Measurements from ENCODE around the gene HOXA2.

HOXA2 gene

GRCh38 chr7:27144781-27145164, 42.3 kb upstream of the HOXA2 start:
- Histone ChIP-seq H3K4me3 (ENCODE audit: low read length) (no peak overlapping the region), H3K9ac (ENCODE audit: low read length) (no peak overlapping the region), H3K27ac (ENCODE audit: low read depth, low read length) (no peak overlapping the region), H4K5ac (ENCODE audit: low read length) (no peak overlapping the region), H3K4me1 (ENCODE audit: control insufficient read depth, low read depth, low read length) (no peaks in the 10 kb centered on the region), H3K56ac (ENCODE audit: low read length) (no peak overlapping the region), H3K79me2 (ENCODE audit: control insufficient read depth, insufficient read depth, low read length) (no peaks in the 10 kb centered on the region), H3K79me1 (ENCODE audit: low read length) (no peaks in the 10 kb centered on the region), H3K4ac (ENCODE audit: low read depth, low read length) (no peak overlapping the region), H4K8ac (ENCODE audit: low read depth, low read length) (no peak overlapping the region), H3K27me3 (ENCODE audit: insufficient read depth, low read length, poor library complexity) (peaks cover 87% of the 10 kb centered on the region), H3K23ac (ENCODE audit: low read length) (no peak overlapping the region), H2BK120ac (ENCODE audit: low read depth, low read length) (no peak overlapping the region), H2BK15ac (replicated peaks; ENCODE audit: low read depth) (no peak overlapping the region), H3K4me2 (ENCODE audit: low read length) (no peak overlapping the region), H2AK5ac (ENCODE audit: low read length) (no peak overlapping the region), H3K18ac (ENCODE audit: low read length) (no peak overlapping the region), H3K36me3 (ENCODE audit: control insufficient read depth, insufficient read depth, low read length) (no peaks in the 10 kb centered on the region), H2BK5ac (ENCODE audit: low read length) (no peak overlapping the region)
- DNase-seq, result no peak
- no CpG with 5 or more reads among the region's 31 CpGs for WGBS (ENCODE audit: extremely low coverage, insufficient coverage, low lambda C conversion rate)

GRCh38 chr7:27143950-27144780, 41.7 kb upstream of the HOXA2 start:
- no peak overlapping the region for H4K8ac ChIP-seq (ENCODE audit: low read depth, low read length)
- H3K4ac ChIP-seq (ENCODE audit: low read depth, low read length), result no peak overlapping the region
- H4K5ac ChIP-seq (ENCODE audit: low read length), result no peak overlapping the region
- no peak overlapping the region for H2BK15ac ChIP-seq (replicated peaks; ENCODE audit: low read depth)
- H2BK5ac ChIP-seq (ENCODE audit: low read length), result no peak overlapping the region
- no CpG with 5 or more reads among the region's 40 CpGs for WGBS (ENCODE audit: extremely low coverage, insufficient coverage, low lambda C conversion rate)
- DNase-seq, result no peak
- H3K36me3 ChIP-seq (ENCODE audit: control insufficient read depth, insufficient read depth, low read length), result no peaks in the 10 kb centered on the region
- H3K4me1 ChIP-seq (ENCODE audit: control insufficient read depth, low read depth, low read length), result no peaks in the 10 kb centered on the region
- no peak overlapping the region for H3K4me2 ChIP-seq (ENCODE audit: low read length)
- no peak overlapping the region for H3K18ac ChIP-seq (ENCODE audit: low read length)
- no peak overlapping the region for H3K23ac ChIP-seq (ENCODE audit: low read length)
- H3K79me2 ChIP-seq (ENCODE audit: control insufficient read depth, insufficient read depth, low read length), result no peaks in the 10 kb centered on the region
- peaks cover 89% of the 10 kb centered on the region for H3K27me3 ChIP-seq (ENCODE audit: insufficient read depth, low read length, poor library complexity)
- no peak overlapping the region for H3K9ac ChIP-seq (ENCODE audit: low read length)
- H3K4me3 ChIP-seq (ENCODE audit: low read length), result no peak overlapping the region
- no peak overlapping the region for H2BK120ac ChIP-seq (ENCODE audit: low read depth, low read length)
- no peaks in the 10 kb centered on the region for H3K79me1 ChIP-seq (ENCODE audit: low read length)
- no peak overlapping the region for H2AK5ac ChIP-seq (ENCODE audit: low read length)
- H3K56ac ChIP-seq (ENCODE audit: low read length), result no peak overlapping the region
- H3K27ac ChIP-seq (ENCODE audit: low read depth, low read length), result no peak overlapping the region

- no peak within 1 kb of the TSS for H3K23ac ChIP-seq (ENCODE audit: low read length)
- no peak within 1 kb of the TSS for H2BK15ac ChIP-seq (replicated peaks; ENCODE audit: low read depth)
- no peak within 1 kb of the TSS for H2BK120ac ChIP-seq (ENCODE audit: low read depth, low read length)
- no peak within 1 kb of the TSS for H2BK5ac ChIP-seq (ENCODE audit: low read length)
- peak within 1 kb of the TSS; percentile 47 for H3K9ac ChIP-seq (ENCODE audit: low read length)
- H3K4me1 ChIP-seq (ENCODE audit: control insufficient read depth, low read depth, low read length), result no peaks in the 10 kb centered on the region
- H3K79me2 ChIP-seq (ENCODE audit: control insufficient read depth, insufficient read depth, low read length), result no peaks in the 10 kb centered on the region
- H3K27ac ChIP-seq (ENCODE audit: low read depth, low read length), result no peak within 1 kb of the TSS
- H3K18ac ChIP-seq (ENCODE audit: low read length), result no peak within 1 kb of the TSS
- H3K79me1 ChIP-seq (ENCODE audit: low read length), result no peaks in the 10 kb centered on the region
- H3K36me3 ChIP-seq (ENCODE audit: control insufficient read depth, insufficient read depth, low read length), result no peaks in the 10 kb centered on the region
- peak within 1 kb of the TSS; percentile 97 for H3K4me2 ChIP-seq (ENCODE audit: low read length)
- peaks cover 89% of the 10 kb centered on the region for H3K27me3 ChIP-seq (ENCODE audit: insufficient read depth, low read length, poor library complexity)
- no peak within 1 kb of the TSS for H3K4ac ChIP-seq (ENCODE audit: low read depth, low read length)
- H3K56ac ChIP-seq (ENCODE audit: low read length), result peak within 1 kb of the TSS; percentile 60
- no peak within 1 kb of the TSS for H4K8ac ChIP-seq (ENCODE audit: low read depth, low read length)
- H4K5ac ChIP-seq (ENCODE audit: low read length), result no peak within 1 kb of the TSS
- peak within 1 kb of the TSS; percentile 40 for H3K4me3 ChIP-seq (ENCODE audit: low read length)
- no CpG with 5 or more reads among the region's 86 CpGs for WGBS (ENCODE audit: extremely low coverage, insufficient coverage, low lambda C conversion rate)
- no peak within 1 kb of the TSS for H2AK5ac ChIP-seq (ENCODE audit: low read length)
- peak; percentile 92 for DNase-seq
Measured at GRCh38 chr7:27143023-27143949, 40.8 kb upstream of the HOXA2 start, which contains the start of gene HOXA5. TSS of gene HOXA5 (minus strand) at chr7:27143681. CDS start at chr7:27143607, 74 bp downstream.

GRCh38 chr7:27142580-27143022, 40.1 kb upstream of the HOXA2 start:
- no peak for DNase-seq
- no peak overlapping the region for H3K4me3 ChIP-seq (ENCODE audit: low read length)

GRCh38 chr7:27141923-27142579, 39.6 kb upstream of the HOXA2 start:
- H3K18ac ChIP-seq (ENCODE audit: low read length), result no peak overlapping the region
- no peaks in the 10 kb centered on the region for H3K4me1 ChIP-seq (ENCODE audit: control insufficient read depth, low read depth, low read length)
- H3K4me3 ChIP-seq (ENCODE audit: low read length), result no peak overlapping the region
- H3K56ac ChIP-seq (ENCODE audit: low read length), result no peak overlapping the region
- WGBS (ENCODE audit: extremely low coverage, insufficient coverage, low lambda C conversion rate), result no CpG with 5 or more reads among the region's 30 CpGs
- no peak overlapping the region for H3K23ac ChIP-seq (ENCODE audit: low read length)
- peaks cover 91% of the 10 kb centered on the region for H3K27me3 ChIP-seq (ENCODE audit: insufficient read depth, low read length, poor library complexity)
- no peak overlapping the region for H4K5ac ChIP-seq (ENCODE audit: low read length)
- H2BK5ac ChIP-seq (ENCODE audit: low read length), result no peak overlapping the region
- no peaks in the 10 kb centered on the region for H3K36me3 ChIP-seq (ENCODE audit: control insufficient read depth, insufficient read depth, low read length)
- peak overlapping the region; percentile 97 for H3K4me2 ChIP-seq (ENCODE audit: low read length)
- H3K79me1 ChIP-seq (ENCODE audit: low read length), result no peaks in the 10 kb centered on the region
- DNase-seq, result peak; percentile 82
- no peak overlapping the region for H2AK5ac ChIP-seq (ENCODE audit: low read length)
- no peaks in the 10 kb centered on the region for H3K79me2 ChIP-seq (ENCODE audit: control insufficient read depth, insufficient read depth, low read length)
- no peak overlapping the region for H3K9ac ChIP-seq (ENCODE audit: low read length)
- no peak overlapping the region for H2BK15ac ChIP-seq (replicated peaks; ENCODE audit: low read depth)
- no peak overlapping the region for H3K4ac ChIP-seq (ENCODE audit: low read depth, low read length)
- H3K27ac ChIP-seq (ENCODE audit: low read depth, low read length), result no peak overlapping the region
- no peak overlapping the region for H4K8ac ChIP-seq (ENCODE audit: low read depth, low read length)
- no peak overlapping the region for H2BK120ac ChIP-seq (ENCODE audit: low read depth, low read length)

More at GRCh38 chr7:27142580-27143022, 40.1 kb upstream of the HOXA2 start:
- H2BK15ac ChIP-seq (replicated peaks; ENCODE audit: low read depth), result no peak overlapping the region
- H2AK5ac ChIP-seq (ENCODE audit: low read length), result no peak overlapping the region
- no peak overlapping the region for H3K18ac ChIP-seq (ENCODE audit: low read length)
- no peak overlapping the region for H4K8ac ChIP-seq (ENCODE audit: low read depth, low read length)
- H3K36me3 ChIP-seq (ENCODE audit: control insufficient read depth, insufficient read depth, low read length), result no peaks in the 10 kb centered on the region
- peak overlapping the region; percentile 21 for H3K9ac ChIP-seq (ENCODE audit: low read length)
- H3K4me2 ChIP-seq (ENCODE audit: low read length), result peak overlapping the region; percentile 97
- no peaks in the 10 kb centered on the region for H3K4me1 ChIP-seq (ENCODE audit: control insufficient read depth, low read depth, low read length)
- H2BK120ac ChIP-seq (ENCODE audit: low read depth, low read length), result no peak overlapping the region
- H3K4ac ChIP-seq (ENCODE audit: low read depth, low read length), result no peak overlapping the region
- peaks cover 91% of the 10 kb centered on the region for H3K27me3 ChIP-seq (ENCODE audit: insufficient read depth, low read length, poor library complexity)
- no peaks in the 10 kb centered on the region for H3K79me2 ChIP-seq (ENCODE audit: control insufficient read depth, insufficient read depth, low read length)
- no peak overlapping the region for H4K5ac ChIP-seq (ENCODE audit: low read length)
- no peak overlapping the region for H3K27ac ChIP-seq (ENCODE audit: low read depth, low read length)
- no peak overlapping the region for H2BK5ac ChIP-seq (ENCODE audit: low read length)
- no peaks in the 10 kb centered on the region for H3K79me1 ChIP-seq (ENCODE audit: low read length)
- no peak overlapping the region for H3K23ac ChIP-seq (ENCODE audit: low read length)
- no CpG with 5 or more reads among the region's 29 CpGs for WGBS (ENCODE audit: extremely low coverage, insufficient coverage, low lambda C conversion rate)
- peak overlapping the region; percentile 60 for H3K56ac ChIP-seq (ENCODE audit: low read length)

Data from mesendoderm (in vitro differentiated cells).